Fibroblast of the aortic adventitia (primary cell): ENCODE measurements around the gene GRIA3. TPM values are rescaled to one million over a fixed set of nuclear protein-coding genes. Genes with fewer than 3 reads are reported as not detected.

ENCODE experiments used
- DNase-seq: peaks from one replicate; pipeline ENCODE4 v3.0.0-alpha.2; 2010; ENCODE audit warnings: low read depth
- H3K4me3 ChIP-seq: 2 replicates; pipeline ENCODE4 v1.5.1; 2011; ENCODE audit warnings: low read depth, mild to moderate bottlenecking, control low read depth, low read length, moderate library complexity
- total RNA-seq: library from RNA; depleted of rRNA; stranded (reverse); fragments of >200 nt; gene quantifications from 2 replicates; pipeline ENCODE4 v1.2.3, GENCODE V29; 2012; ENCODE audit warnings: low replicate concordance
- TF ChIP-seq, protein P1 (sequence below): IDR thresholded peaks from 2 replicates; pipeline ENCODE4 v1.5.1; 2011; ENCODE audit warnings: mild to moderate bottlenecking, low read length, control low read depth, inconsistent platforms; ENCODE audit not compliant: insufficient read depth

The GRIA3 gene
- total RNA-seq, 1 donor = 9.7 TPM

DNA sequence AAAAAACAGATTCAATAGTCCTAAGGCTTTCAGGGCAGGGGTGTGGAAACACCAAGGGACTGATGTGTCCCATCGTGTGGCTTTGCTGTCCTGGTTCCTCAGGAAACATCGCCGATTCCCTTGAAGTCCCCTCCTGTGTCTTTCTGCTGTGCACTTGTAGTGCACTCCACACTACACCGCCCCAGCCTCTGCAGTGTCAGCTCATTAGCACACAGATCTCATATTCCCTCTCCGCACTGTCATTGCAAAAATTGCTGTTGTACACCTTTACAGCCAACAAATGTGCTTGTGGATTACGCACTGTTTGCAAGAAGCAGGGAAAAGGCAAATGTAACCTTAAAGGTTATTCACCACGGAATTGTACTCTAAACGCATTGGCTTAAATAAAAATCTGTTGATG lies 5.3 kb downstream of the GRIA3 start:
- DNase-seq = no peak
- H3K4me3 ChIP-seq = no peak overlapping the region
- TF ChIP-seq, protein P1, sequence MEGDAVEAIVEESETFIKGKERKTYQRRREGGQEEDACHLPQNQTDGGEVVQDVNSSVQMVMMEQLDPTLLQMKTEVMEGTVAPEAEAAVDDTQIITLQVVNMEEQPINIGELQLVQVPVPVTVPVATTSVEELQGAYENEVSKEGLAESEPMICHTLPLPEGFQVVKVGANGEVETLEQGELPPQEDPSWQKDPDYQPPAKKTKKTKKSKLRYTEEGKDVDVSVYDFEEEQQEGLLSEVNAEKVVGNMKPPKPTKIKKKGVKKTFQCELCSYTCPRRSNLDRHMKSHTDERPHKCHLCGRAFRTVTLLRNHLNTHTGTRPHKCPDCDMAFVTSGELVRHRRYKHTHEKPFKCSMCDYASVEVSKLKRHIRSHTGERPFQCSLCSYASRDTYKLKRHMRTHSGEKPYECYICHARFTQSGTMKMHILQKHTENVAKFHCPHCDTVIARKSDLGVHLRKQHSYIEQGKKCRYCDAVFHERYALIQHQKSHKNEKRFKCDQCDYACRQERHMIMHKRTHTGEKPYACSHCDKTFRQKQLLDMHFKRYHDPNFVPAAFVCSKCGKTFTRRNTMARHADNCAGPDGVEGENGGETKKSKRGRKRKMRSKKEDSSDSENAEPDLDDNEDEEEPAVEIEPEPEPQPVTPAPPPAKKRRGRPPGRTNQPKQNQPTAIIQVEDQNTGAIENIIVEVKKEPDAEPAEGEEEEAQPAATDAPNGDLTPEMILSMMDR = no peak

- no peak for DNase-seq
- TF ChIP-seq, protein P1 = no peak
- no peak overlapping the region for H3K4me3 ChIP-seq
Observed at GRCh38 chrX:123190096-123190495, 6.0 kb downstream of the GRIA3 start.

DNA sequence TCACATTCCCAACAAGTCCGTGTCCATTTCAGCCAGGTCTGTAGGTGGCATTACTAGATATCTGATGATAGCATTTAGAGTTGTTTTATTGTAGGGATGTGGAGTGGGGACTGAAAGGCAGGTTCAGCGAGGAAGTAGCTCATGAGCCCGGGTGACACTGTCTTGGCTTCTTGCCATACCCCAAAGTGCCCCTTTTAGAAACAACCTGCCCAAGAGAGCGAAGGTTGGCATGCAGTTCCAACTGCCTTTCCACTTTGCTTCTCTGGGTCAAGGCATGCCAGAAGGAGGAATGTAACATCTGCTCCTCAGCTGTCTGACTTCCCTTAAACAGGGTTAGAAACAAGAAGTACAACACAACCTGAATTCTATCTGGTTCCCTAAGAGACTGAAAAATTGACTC lies 9.0 kb downstream of the GRIA3 start:
- DNase-seq = no peak
- TF ChIP-seq, protein P1 = no peak
- no peak overlapping the region for H3K4me3 ChIP-seq

DNA sequence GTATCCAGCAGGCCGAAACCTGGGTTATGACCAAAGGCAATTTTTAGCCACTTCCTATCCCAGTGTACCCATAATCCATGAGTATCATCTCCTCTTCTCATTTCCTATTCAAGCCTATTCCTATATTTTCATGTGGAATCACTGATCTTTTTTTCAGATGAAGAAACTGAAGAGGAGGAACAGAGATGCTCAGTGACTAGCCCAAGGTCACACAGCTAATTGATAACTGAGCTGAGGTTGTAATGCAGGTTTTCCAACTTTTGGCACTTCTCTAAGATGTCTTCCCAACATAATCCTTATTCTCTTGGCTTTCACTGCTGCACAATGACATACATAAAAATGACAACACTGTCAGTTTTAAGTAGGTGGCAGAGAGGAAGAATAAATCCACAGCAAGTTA lies 15.3 kb downstream of the GRIA3 start:
- TF ChIP-seq, protein P1 = no peak
- no peak overlapping the region for H3K4me3 ChIP-seq
- no peak for DNase-seq

DNA sequence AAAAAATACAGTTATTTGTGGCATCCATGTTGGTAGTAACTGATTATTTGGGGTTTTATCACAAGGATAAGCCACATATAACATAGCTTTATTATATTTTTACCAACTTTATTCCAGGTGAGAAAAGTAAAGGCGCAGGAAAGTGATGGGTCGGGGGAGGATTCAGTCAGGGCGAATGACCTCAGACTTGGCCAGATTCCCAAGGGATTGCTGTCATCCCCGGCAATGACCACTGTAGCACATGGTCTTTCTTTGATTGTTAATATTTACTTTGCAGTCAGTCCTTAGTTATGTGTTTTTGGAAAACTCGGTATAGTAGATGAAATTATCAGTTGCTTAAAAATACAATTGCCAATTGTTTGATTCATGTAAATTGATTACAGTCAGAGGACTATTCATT lies 17.6 kb downstream of the GRIA3 start:
- DNase-seq = no peak
- TF ChIP-seq, protein P1 = no peak
- no peak overlapping the region for H3K4me3 ChIP-seq

- TF ChIP-seq, protein P1 = no peak
- no peak overlapping the region for H3K4me3 ChIP-seq
- DNase-seq = no peak
Observed at GRCh38 chrX:123202523-123202922, 18.4 kb downstream of the GRIA3 start.

DNA sequence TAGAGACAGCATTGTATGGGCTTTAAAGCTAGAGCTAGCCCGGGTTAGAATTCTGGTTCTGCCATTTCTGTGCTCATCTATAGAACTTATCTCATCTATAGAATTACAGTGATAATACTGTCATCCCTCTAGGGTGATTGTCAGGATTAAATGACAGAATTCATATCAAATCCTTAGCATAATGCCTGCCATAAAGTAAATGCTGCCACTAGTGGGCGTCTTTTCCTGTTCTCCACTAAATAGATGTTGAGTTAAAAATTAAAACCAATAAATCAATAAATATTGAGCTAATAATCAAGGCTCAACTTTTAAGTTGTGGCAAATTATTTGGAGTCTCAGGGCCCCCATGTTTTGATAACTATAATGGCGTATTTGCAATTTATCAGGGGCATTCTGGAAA lies 19.7 kb downstream of the GRIA3 start:
- TF ChIP-seq, protein P1 = no peak
- H3K4me3 ChIP-seq = no peak overlapping the region
- no peak for DNase-seq
